SK-N-SH (cell line): Measurements from ENCODE around the gene CADM2.

Source experiments
- CTCF ChIP-seq: fragments of 200-600 bp; sonication (generic); IDR thresholded peaks from 2 replicates; pipeline ENCODE4 v1.6.1; 2017; ENCODE audit warnings: antibody characterized with exemption, mild to moderate bottlenecking, moderate library complexity
- EP300 ChIP-seq, 2 experiments: IDR thresholded peaks; 2 replicates each; pipeline versions ENCODE4 v1.4.0 to v1.6.1; 2012; ENCODE audit warnings: borderline replicate concordance in 1 of 2, low read depth in 1 of 2, low read length in 1 of 2
- EZH2phosphoT487 ChIP-seq: fragments of 200-600 bp; sonication (generic); IDR thresholded peaks from 2 replicates; pipeline ENCODE4 v1.6.1; 2017; ENCODE audit warnings: low read depth, mixed run types, mild to moderate bottlenecking, antibody characterized with exemption, moderate library complexity, borderline replicate concordance
- MXI1 ChIP-seq: IDR thresholded peaks from 2 replicates; pipeline ENCODE4 v1.6.1; 2012; ENCODE audit warnings: mild to moderate bottlenecking, low read depth, low read length, improper control_type of control experiment
- POLR2AphosphoS5 ChIP-seq: IDR thresholded peaks from 2 replicates; pipeline ENCODE4 v1.6.1; 2012; ENCODE audit warnings: low read depth, low read length
- REST ChIP-seq: IDR thresholded peaks from 2 replicates; pipeline ENCODE4 v1.6.1; 2012; ENCODE audit warnings: mild to moderate bottlenecking, low read depth, low read length, moderate library complexity
- TAF1 ChIP-seq: IDR thresholded peaks from 2 replicates; pipeline ENCODE4 v1.6.1; 2012; ENCODE audit warnings: low read depth, mild to moderate bottlenecking, low read length, moderate library complexity, borderline replicate concordance

DNA sequence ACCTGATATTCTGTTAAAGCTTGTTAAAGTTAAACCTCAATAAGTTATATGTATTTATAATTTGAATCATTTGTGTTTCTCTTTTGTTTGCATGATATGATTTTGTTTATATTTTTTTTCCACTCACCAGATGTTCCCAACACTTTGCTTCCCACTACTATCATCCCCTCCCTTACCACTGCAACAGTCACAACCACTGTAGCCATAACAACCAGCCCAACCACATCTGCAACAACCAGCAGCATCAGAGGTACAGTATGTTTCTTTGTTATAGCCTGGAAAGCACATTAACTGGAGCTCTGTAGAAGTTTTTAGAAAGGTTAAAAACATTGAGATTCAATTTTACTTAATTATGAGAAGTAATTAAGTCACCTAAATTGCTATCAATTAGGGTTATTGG is 1020.2 kb downstream of the CADM2 start:
- no peak for TF ChIP-seq REST
- TF ChIP-seq EP300 (IDR thresholded peaks at IDR 0.05; ENCODE audit: borderline replicate concordance in 1 of 2, low read depth in 1 of 2, low read length in 1 of 2) = no peak
- no peak for TF ChIP-seq MXI1
- no peak for TF ChIP-seq POLR2AphosphoS5
- no peak for TF ChIP-seq CTCF
- TF ChIP-seq EZH2phosphoT487 = no peak
- TF ChIP-seq TAF1 = no peak
